MM.1S (cell line): Measurements from ENCODE around the gene FOXR2.

Experiments
- DNase-seq: peaks from one replicate; pipeline ENCODE4 v3.0.0-alpha.2; 2015
- H2AFZ ChIP-seq: fragments of 300-600 bp; sonication (generic); 2 replicates; pipeline ENCODE4 v1.6.0; 2016; ENCODE audit warnings: antibody characterized with exemption, low read length
- H3F3A ChIP-seq: fragments of 300-600 bp; sonication (generic); 2 replicates; pipeline ENCODE4 v1.6.1; 2016; ENCODE audit warnings: mild to moderate bottlenecking, antibody characterized with exemption, low read length, moderate library complexity, mixed read lengths; ENCODE audit not compliant: insufficient read depth
- H3K27ac ChIP-seq: fragments of 300-600 bp; sonication (generic); 2 replicates; pipeline ENCODE4 v1.5.1; 2016; ENCODE audit warnings: mild to moderate bottlenecking, low read length
- H3K27me3 ChIP-seq: fragments of 300-600 bp; sonication (generic); replicated peaks from 2 replicates; pipeline ENCODE4 v1.6.0; 2016; ENCODE audit warnings: low read length; ENCODE audit not compliant: insufficient read depth
- H3K36me3 ChIP-seq: fragments of 300-600 bp; sonication (generic); replicated peaks from 2 replicates; pipeline ENCODE4 v1.6.1; 2016; ENCODE audit warnings: mild to moderate bottlenecking, low read length, mixed read lengths; ENCODE audit not compliant: insufficient read depth
- H3K4me1 ChIP-seq: fragments of 300-600 bp; sonication (generic); 2 replicates; pipeline ENCODE4 v1.6.1; 2016; ENCODE audit warnings: low read length, mixed read lengths
- H3K4me2 ChIP-seq: fragments of 300-600 bp; sonication (generic); 2 replicates; pipeline ENCODE4 v1.6.0; 2016; ENCODE audit warnings: low read depth, low read length
- H3K4me3 ChIP-seq: fragments of 300-600 bp; sonication (generic); 2 replicates; pipeline ENCODE4 v1.5.1; 2016; ENCODE audit warnings: low read length, mixed read lengths
- H3K79me2 ChIP-seq: fragments of 300-600 bp; sonication (generic); 2 replicates; pipeline ENCODE4 v1.6.1; 2016; ENCODE audit warnings: mixed run types, low read length, mixed read lengths
- H3K9ac ChIP-seq: fragments of 300-600 bp; sonication (generic); 2 replicates; pipeline ENCODE4 v1.6.1; 2016; ENCODE audit warnings: low read length, mixed read lengths
- H3K9me2 ChIP-seq: fragments of 300-600 bp; sonication (generic); replicated peaks from 2 replicates; pipeline ENCODE4 v1.6.1; 2016; ENCODE audit warnings: mild to moderate bottlenecking, low read length, mixed read lengths; ENCODE audit not compliant: insufficient read depth
- H3K9me3 ChIP-seq: fragments of 300-600 bp; sonication (generic); replicated peaks from 2 replicates; pipeline ENCODE4 v1.6.1; 2016; ENCODE audit warnings: mild to moderate bottlenecking, low read length, mixed read lengths; ENCODE audit not compliant: insufficient read depth
- H4K20me1 ChIP-seq: fragments of 300-600 bp; sonication (generic); 2 replicates; pipeline ENCODE4 v1.6.1; 2016; ENCODE audit warnings: mild to moderate bottlenecking, low read length, moderate library complexity, mixed read lengths; ENCODE audit not compliant: insufficient read depth
- CTCF ChIP-seq: fragments of 300-600 bp; sonication (generic); IDR thresholded peaks from 2 replicates; pipeline ENCODE4 v1.5.1; 2016; ENCODE audit warnings: antibody characterized with exemption, low read length, mixed read lengths
- EZH2 ChIP-seq: fragments of 300-600 bp; sonication (generic); optimal IDR thresholded peaks from 2 replicates; pipeline ENCODE3; 2017; ENCODE audit warnings: low read depth, mild to moderate bottlenecking, antibody characterized with exemption, low read length, mixed read lengths
- EZH2phosphoT487 ChIP-seq: fragments of 300-600 bp; sonication (generic); IDR thresholded peaks from 2 replicates; pipeline ENCODE4 v1.6.1; 2018; ENCODE audit warnings: antibody characterized with exemption, low read length

The FOXR2 gene

GRCh38 chrX:55623100-55623499, at the start of gene FOXR2:
TSS of gene FOXR2 (plus strand) at chrX:55623400. CDS start at chrX:55623712, 312 bp downstream.
- no peak within 1 kb of the TSS for H3K4me3 ChIP-seq
- no peaks in the 10 kb centered on the region for H3K36me3 ChIP-seq
- no peaks in the 10 kb centered on the region for H3K9me2 ChIP-seq
- no peaks in the 10 kb centered on the region for H3K4me1 ChIP-seq
- no peak within 1 kb of the TSS for H2AFZ ChIP-seq
- H3K4me2 ChIP-seq: no peak within 1 kb of the TSS
- no peak within 1 kb of the TSS for H3K9ac ChIP-seq
- no peaks in the 10 kb centered on the region for H3F3A ChIP-seq
- no peaks in the 10 kb centered on the region for H4K20me1 ChIP-seq
- H3K9me3 ChIP-seq: no peaks in the 10 kb centered on the region
- no peaks in the 10 kb centered on the region for H3K27me3 ChIP-seq
- no peaks in the 10 kb centered on the region for H3K79me2 ChIP-seq
- no peak for DNase-seq
- TF ChIP-seq CTCF (no peak), EZH2phosphoT487 (no peak), EZH2 (no peak)
- no peak within 1 kb of the TSS for H3K27ac ChIP-seq

GRCh38 chrX:55579115-55579514, 44.1 kb upstream of the FOXR2 start:
- Histone ChIP-seq H3F3A (no peaks in the 10 kb centered on the region), H3K9me2 (no peaks in the 10 kb centered on the region), H3K4me3 (no peak overlapping the region), H2AFZ (no peak overlapping the region), H3K36me3 (no peaks in the 10 kb centered on the region), H3K27me3 (no peaks in the 10 kb centered on the region), H4K20me1 (no peaks in the 10 kb centered on the region), H3K79me2 (no peaks in the 10 kb centered on the region), H3K4me2 (no peak overlapping the region), H3K4me1 (no peaks in the 10 kb centered on the region), H3K9me3 (no peaks in the 10 kb centered on the region), H3K27ac (no peak overlapping the region), H3K9ac (no peak overlapping the region)
- no peak for DNase-seq
- TF ChIP-seq EZH2phosphoT487 (no peak), CTCF (no peak), EZH2 (no peak)

GRCh38 chrX:55582447-55582846, 40.8 kb upstream of the FOXR2 start:
- no peaks in the 10 kb centered on the region for H3F3A ChIP-seq
- no peaks in the 10 kb centered on the region for H3K4me1 ChIP-seq
- no peaks in the 10 kb centered on the region for H3K9me3 ChIP-seq
- no peak overlapping the region for H3K4me2 ChIP-seq
- H3K4me3 ChIP-seq: no peak overlapping the region
- no peak overlapping the region for H3K27ac ChIP-seq
- no peak overlapping the region for H2AFZ ChIP-seq
- DNase-seq: no peak
- no peak for TF ChIP-seq EZH2phosphoT487
- no peak for TF ChIP-seq CTCF
- TF ChIP-seq EZH2: no peak
- H3K79me2 ChIP-seq: no peaks in the 10 kb centered on the region
- no peaks in the 10 kb centered on the region for H3K36me3 ChIP-seq
- H3K9me2 ChIP-seq: no peaks in the 10 kb centered on the region
- H3K27me3 ChIP-seq: no peaks in the 10 kb centered on the region
- H3K9ac ChIP-seq: no peak overlapping the region
- H4K20me1 ChIP-seq: no peaks in the 10 kb centered on the region
